Kidney glomerular epithelial cell (primary cell): Measurements from ENCODE around the gene TRIM10.
"Not testable (repeated sequence)": the region's sequence is repeated elsewhere in the genome, so short reads cannot be mapped to it uniquely, and the experiment has no call there.

Source experiments
- DNase-seq: peaks from one replicate; lab custom pipeline; 2025; lab: John Stamatoyannopoulos, UW

The TRIM10 gene

GRCh38 chr6:30171677-30172471 lies 10.9 kb upstream of the TRIM10 start:
- DNase-seq = no peak

- DNase-seq = peak; percentile 41
These were observed 8.9 kb upstream of the TRIM10 start for GRCh38 chr6:30169658-30170614.

GRCh38 chr6:30168741-30169140 lies 7.7 kb upstream of the TRIM10 start:
- no peak for DNase-seq

- DNase-seq = no peak
These were observed 6.1 kb upstream of the TRIM10 start for GRCh38 chr6:30167101-30167500.

GRCh38 chr6:30165238-30165637 lies 4.2 kb upstream of the TRIM10 start:
- not testable (repeated sequence) for DNase-seq

GRCh38 chr6:30164714-30165113 lies 3.7 kb upstream of the TRIM10 start:
- DNase-seq = no peak

GRCh38 chr6:30163918-30164654 lies 3.1 kb upstream of the TRIM10 start:
- no peak for DNase-seq

GRCh38 chr6:30163090-30163917 lies 2.3 kb upstream of the TRIM10 start, which contains the start of gene TRIM15:
Gene TRIM15 (plus strand): TSS chr6:30163546. CDS start chr6:30163685, 139 bp downstream.
- DNase-seq = no peak

- DNase-seq = no peak
These were observed 1.5 kb upstream of the TRIM10 start for GRCh38 chr6:30162265-30163089.

- no peak for DNase-seq
These were observed 815 bp downstream of the TRIM10 start for GRCh38 chr6:30160008-30160784.

GRCh38 chr6:30158475-30159040 lies 2.5 kb downstream of the TRIM10 start:
- no peak for DNase-seq

- DNase-seq = no peak
These were observed 3.0 kb downstream of the TRIM10 start for GRCh38 chr6:30157999-30158398.

- DNase-seq = no peak
These were observed 3.4 kb downstream of the TRIM10 start for GRCh38 chr6:30157581-30157980.

GRCh38 chr6:30156774-30157173 lies 4.2 kb downstream of the TRIM10 start:
- no peak for DNase-seq

GRCh38 chr6:30156262-30156599 lies 4.8 kb downstream of the TRIM10 start:
- peak; percentile 86 for DNase-seq

GRCh38 chr6:30155520-30156261 lies 5.3 kb downstream of the TRIM10 start:
- no peak for DNase-seq

- peak; percentile 93 for DNase-seq
These were observed 6.1 kb downstream of the TRIM10 start for GRCh38 chr6:30154709-30155519.

GRCh38 chr6:30154061-30154460 lies 7.0 kb downstream of the TRIM10 start:
- no peak for DNase-seq
